ENCODE data around the gene COPB2. TPM values are rescaled to one million over a fixed set of nuclear protein-coding genes. Genes with fewer than 3 reads are reported as not detected.

COPB2 gene
- total and polyA plus RNA-seq, 10 of the 15 experiments (the other 5 are each of a cell fraction or from before 2014, with no cell fraction given), result 51.3 to 143 (median 116) TPM

GRCh38 chr3:139327231-139327630, 62.2 kb downstream of the COPB2 start:
- H3K4me3 ChIP-seq, result no peak overlapping the region
- H3K4me2 ChIP-seq (ENCODE audit: control insufficient read depth, insufficient read depth), result no peak overlapping the region
- peaks cover 0 to 1% of the 10 kb centered on the region in 2 experiments; a peak in 2 of 4 replicates for H3K27me3 ChIP-seq (replicated peaks in 1 of 2; ENCODE audit: control insufficient read depth in 2 of 2, insufficient read depth in 2 of 2, low read length in 1 of 2)
- H3K36me3 ChIP-seq (ENCODE audit: control insufficient read depth in 2 of 2, insufficient read depth in 2 of 2, low read length in 1 of 2), result no peaks in the 10 kb centered on the region
- in situ Hi-C loops (cut with MboI) (no loop called here), intact Hi-C loops (cut with micrococcal nuclease; ENCODE audit: unreplicated experiment) (no loop called here)
- POLR2A ChIA-PET, result no interaction called here
- no peaks in the 10 kb centered on the region for H3K79me2 ChIP-seq (ENCODE audit: control insufficient read depth, insufficient read depth, low read length)
- no peaks in the 10 kb centered on the region for H4K20me1 ChIP-seq (ENCODE audit: control insufficient read depth, insufficient read depth)
- H3K4me1 ChIP-seq (ENCODE audit: control insufficient read depth, insufficient read depth, low read length), result no peaks in the 10 kb centered on the region; the same call in 1 of the 2 replicates
- RAD21 ChIA-PET (ENCODE audit: unreplicated experiment), result no interaction called here
- H3K9ac ChIP-seq (ENCODE audit: control insufficient read depth, insufficient read depth, low read length), result no peak overlapping the region
- DNase-seq (ENCODE audit: low read depth, low spot score) (no peak), FAIRE-seq (no peak), ATAC-seq (no peak)
- SMC1A ChIA-PET (ENCODE audit: uncharacterized antibody, unreplicated experiment), result no interaction called here
- H2AFZ ChIP-seq (ENCODE audit: control insufficient read depth, low read depth, low read length), result no peak overlapping the region
- BruUV-seq (replicated peaks), result no TSS peak
- CTCF ChIA-PET, result interaction anchor here (1.2 to 5.5 kb wide), 3 partner anchors 8 to 391 kb away, joined by 3 to 51 read pairs (median 10); no protein-coding TSS in a partner anchor
- WGBS (ENCODE audit: insufficient coverage, insufficient replicate concordance, low lambda C conversion rate, missing lambda C conversion rate), result 22% methylated on average over 5 of the region's 5 CpGs
- TF ChIP-seq SUPT20H (IDR thresholded peaks at IDR 0.05; ENCODE audit: borderline replicate concordance, control insufficient read depth, low read depth, low read length), result no peak
- no peak for TF ChIP-seq BCLAF1 (IDR thresholded peaks at IDR 0.05)
- no peak for TF ChIP-seq PAX5 (IDR thresholded peaks at IDR 0.05; ENCODE audit: borderline replicate concordance, low read depth, low read length)
- TF ChIP-seq KLF5 (IDR thresholded peaks at IDR 0.05; ENCODE audit: partially characterized antibody), result no peak
- TF ChIP-seq POU2F2 (IDR thresholded peaks at IDR 0.05; ENCODE audit: borderline replicate concordance, low read depth, low read length), result no peak
- TF ChIP-seq TAF1 (IDR thresholded peaks at IDR 0.05; ENCODE audit: borderline replicate concordance, low read depth, low read length), result no peak
- no peak for TF ChIP-seq CHD2 (IDR thresholded peaks at IDR 0.05; ENCODE audit: borderline replicate concordance, low read depth, low read length)
- TF ChIP-seq POLR2A (IDR thresholded peaks at IDR 0.05; ENCODE audit: low read depth, low read length), result no peak
- H3K27ac ChIP-seq (ENCODE audit: control insufficient read depth, insufficient read depth), result no peak overlapping the region
- no peaks in the 10 kb centered on the region; the same call in 2 of the 3 replicates for H3K9me3 ChIP-seq (replicated peaks; ENCODE audit: control insufficient read depth, insufficient read depth, low read length)
